Stimulated activated CD8-positive, alpha-beta memory T cell treated with anti-CD3 and anti-CD28 coated beads, Interleukin-15, amount 100 ng/mL, for 1 hour (primary cell): Measurements from ENCODE around the gene E2F7.
A peak's percentile ranks its signal among the peaks of the same experiment; 100 is the strongest.

Experiments used
- DNase-seq: peaks from one replicate; pipeline ENCODE4 v3.0.0-alpha.2; 2020; ENCODE audit warnings: low read depth

Gene E2F7

DNA sequence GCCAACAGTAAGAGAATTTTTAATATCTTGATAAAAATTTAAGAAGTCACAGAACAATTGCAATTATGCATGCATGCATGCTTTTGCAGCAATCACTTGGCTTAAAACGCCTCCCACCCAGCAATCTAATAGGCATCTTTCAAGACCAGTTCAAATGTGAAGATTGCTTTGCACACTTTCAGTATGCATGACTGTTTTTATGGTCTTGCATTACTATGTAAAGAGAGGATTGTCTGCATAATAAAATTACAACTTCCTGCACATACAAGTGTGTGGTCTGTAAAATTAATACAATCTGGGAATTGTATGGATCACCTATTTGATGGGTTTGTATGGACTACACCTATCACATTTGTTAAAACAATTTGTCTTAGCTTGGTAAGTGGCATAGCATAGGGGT is 48.8 kb downstream of the E2F7 start:
- no peak for DNase-seq

DNA sequence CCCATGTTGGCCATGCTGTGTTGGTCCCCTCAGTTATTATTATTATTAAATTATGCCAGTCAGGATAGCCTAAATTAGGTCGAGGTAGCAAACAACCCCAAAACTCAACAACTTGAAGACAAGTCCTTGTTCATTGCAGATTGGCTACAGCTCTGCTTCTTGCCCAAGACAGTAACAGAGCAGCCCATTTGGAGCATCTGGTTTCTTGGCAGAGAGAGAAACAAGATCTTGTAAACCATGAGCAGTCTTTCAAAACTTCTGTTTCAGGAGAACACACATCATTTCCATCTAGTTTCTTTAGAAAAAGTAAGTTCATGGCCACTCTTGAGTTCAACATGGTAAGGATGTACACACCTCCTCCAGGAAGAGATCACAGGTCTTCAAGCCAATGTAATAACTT is 52.3 kb downstream of the E2F7 start:
- no peak for DNase-seq

DNA sequence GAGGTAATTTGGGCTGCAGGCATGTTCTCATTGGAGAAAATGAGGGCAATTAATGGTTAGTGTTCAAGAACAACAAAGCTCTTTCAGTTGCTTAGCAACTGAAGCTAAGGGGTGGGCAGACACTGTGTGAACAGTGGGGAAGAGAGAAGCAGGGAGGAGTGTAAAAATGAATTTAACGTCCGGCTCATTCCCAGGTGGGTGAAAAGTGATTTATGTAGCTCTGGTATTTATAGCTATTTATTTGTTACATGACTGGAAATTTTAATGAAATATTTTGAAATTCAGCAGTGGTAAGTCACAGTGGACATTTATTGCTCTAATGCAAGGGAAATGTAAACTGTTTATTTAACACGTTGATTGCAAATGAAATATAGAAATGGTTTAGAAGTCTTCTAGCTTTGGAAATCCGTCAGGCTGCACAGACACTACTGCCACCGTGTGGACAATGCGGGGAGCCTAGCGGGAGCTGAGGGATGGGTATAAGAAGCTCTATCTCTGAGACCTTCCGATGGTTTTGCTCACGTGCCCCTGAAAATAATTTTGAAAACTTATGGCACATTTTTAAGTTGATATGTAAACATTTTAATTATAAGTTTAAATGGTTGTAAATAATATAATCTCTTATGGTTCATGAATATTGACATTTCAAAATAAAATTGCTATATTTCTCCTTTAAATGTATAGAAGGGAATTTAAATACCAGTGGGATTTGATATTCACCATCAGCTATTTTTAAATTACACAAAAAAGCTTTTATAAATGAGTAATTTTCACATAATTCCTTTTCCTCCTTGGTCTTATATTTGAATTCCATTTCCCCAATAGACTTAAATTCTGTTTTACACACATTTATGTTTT is 54.4 kb downstream of the E2F7 start:
- peak; percentile 34 for DNase-seq

DNA sequence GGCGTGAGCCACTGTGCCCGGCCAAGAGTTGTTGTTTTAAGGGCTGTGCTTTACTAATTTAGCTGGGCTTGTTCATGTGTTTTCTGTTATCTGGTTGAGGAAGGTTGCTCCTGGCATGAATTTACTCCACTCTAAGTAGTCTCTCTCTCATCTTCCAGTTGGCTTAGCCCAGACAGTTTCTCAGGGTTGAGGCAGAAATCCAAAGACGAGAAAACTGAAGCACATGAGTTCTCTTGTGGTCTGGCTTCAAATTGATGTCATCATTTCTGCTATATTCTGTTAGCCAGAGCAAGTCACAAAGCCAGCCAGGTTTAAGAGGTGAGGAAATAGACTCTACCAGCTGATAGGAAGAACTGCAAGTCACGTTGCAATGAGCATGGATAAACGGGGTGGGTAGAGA is 57.9 kb downstream of the E2F7 start:
- no peak for DNase-seq

DNA sequence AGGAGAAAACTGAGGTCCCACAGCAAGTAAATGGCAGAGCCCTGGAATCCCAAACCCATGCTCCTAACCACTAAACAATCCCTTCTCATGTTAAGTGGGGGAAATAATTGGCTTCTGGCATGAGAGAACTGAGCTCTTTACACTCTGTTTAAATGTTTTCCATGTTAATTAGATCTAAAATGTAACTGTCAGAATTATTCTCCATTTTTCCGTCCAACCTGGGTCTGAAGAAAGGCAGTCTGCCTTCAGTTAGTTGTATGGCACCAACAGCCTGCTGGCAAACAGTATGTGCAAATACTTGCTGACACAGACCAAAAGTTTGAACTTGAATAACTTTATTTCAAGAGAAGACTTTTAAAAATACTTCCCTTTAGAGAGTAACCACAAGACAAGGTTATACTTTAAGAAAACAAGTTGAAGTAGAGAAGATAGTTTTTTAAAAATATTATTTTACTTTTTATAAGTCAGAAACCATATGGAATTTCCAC is 59.7 kb downstream of the E2F7 start:
- no peak for DNase-seq

DNA sequence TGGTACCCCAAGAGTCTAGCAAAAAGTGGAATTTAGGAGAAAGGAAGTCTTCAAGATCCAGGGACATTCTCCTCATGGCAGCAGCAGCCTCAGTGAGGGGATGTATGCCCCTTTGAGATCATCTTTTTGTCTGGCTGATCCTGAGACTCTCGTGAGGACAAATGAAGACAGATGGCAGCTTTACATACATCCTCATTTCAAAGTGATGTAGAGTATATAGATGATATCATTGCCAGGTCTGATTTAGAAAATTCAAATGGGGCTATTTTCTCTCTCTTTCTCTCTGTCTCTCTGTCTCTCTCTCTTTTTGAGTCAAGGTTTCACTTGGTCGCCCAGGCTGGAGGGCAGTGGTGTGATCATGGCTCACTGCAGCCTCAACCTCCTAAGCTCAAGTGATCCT is 61.5 kb downstream of the E2F7 start:
- DNase-seq = no peak

DNA sequence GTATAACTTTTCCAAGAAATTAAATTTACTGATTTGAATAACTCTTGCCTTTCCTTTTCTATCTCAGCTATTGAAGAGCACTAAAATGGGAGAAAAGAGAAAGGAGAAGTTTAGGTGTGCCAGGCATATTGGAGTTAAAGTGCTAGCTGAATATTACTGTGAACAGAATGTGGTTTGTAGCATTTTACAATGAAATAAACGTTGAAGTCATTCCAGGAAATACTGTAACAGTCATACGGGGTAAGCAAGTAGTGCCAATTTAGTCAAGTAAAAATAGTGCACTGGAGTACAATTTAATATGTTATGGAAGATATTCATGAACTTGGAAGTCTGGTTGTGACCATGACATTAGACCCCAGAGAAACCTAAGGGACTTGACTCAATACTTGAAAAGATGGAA is 62.1 kb downstream of the E2F7 start:
- DNase-seq = no peak

DNA sequence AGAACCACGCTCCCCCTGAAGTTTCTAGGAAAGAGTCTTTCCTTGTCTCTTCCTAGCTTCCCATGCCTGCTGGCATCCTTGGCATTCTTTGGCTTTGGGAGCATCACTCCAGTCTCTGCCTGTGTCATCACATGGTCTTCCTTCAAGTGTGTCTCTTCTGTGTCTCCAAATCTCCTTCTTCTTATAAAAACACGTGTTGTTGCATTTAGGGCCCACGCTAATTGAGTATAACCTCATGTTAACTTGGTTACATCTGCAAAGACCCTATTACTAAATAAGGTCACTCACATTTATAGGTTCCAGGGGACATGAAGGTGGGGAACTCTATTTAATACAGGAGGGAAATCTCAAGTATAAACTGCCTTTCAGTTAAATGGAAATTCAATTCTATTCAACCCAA is 63.0 kb downstream of the E2F7 start:
- DNase-seq = no peak

DNA sequence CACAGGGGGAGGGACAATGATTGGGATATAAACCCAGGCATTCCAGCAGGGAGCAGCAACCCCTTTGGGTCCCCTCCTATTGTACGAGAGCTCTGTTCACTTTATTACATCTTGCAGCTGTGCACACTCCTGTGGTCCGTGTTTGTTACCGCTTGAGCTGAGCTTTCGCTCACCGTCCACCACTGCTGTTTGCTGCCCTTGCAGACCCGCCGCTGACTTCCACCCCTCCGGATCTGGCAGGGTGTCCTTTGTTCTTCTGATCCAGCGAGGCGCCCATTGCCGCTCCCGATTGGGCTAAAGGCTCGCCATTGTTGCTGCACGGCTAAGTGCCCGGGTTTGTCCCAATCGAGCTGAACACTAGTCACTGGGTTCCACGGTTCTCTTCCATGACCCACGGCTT is 64.1 kb downstream of the E2F7 start:
- no peak for DNase-seq

DNA sequence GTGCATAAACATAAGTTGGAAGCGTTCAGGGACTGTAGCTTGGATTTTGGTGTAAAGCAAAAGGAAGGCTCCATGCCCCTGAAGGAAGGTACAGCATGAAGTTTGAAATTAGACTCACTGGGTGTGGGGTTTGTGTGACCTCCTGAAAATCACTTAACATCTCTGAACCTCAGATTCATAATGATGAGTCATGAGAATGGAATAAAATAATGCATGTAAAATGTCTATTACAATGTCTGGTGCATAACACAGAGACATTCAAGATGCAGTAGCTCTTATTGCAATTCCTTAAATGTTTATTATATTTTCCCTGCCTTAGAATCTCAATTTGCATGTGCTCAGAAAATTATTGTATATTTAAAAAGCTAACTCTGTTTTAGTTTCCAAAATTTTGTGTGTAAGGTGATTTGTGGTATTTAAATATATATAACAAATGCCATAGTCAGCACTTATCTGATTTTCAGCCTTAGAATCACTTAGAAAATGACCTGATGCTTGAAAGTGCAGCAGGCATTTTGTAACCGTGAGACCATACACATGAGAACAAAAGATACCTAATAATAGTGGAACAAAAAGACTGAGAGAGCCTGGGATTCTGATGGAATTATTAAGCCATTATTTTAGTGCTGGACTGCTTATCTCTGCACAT is 66.3 kb downstream of the E2F7 start:
- no peak for DNase-seq

DNA sequence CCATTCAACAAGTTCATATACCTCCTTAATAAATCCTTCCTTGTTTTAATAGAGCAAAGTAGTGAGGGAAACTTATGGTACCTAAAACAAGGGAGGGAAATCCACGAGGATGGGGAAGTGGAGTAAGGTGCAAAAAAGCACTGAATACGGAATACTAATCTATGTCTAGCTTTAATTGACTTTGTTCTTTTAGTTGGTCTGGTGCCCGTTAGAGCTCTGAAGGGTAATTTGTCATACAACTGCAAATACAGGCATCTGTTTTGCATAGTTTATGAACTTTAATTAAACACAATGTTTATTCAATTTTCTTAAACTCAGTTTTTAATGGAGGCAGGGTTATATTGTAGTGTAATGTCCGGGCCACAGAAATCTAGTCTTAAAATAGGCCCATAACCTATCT is 67.0 kb downstream of the E2F7 start:
- no peak for DNase-seq

DNA sequence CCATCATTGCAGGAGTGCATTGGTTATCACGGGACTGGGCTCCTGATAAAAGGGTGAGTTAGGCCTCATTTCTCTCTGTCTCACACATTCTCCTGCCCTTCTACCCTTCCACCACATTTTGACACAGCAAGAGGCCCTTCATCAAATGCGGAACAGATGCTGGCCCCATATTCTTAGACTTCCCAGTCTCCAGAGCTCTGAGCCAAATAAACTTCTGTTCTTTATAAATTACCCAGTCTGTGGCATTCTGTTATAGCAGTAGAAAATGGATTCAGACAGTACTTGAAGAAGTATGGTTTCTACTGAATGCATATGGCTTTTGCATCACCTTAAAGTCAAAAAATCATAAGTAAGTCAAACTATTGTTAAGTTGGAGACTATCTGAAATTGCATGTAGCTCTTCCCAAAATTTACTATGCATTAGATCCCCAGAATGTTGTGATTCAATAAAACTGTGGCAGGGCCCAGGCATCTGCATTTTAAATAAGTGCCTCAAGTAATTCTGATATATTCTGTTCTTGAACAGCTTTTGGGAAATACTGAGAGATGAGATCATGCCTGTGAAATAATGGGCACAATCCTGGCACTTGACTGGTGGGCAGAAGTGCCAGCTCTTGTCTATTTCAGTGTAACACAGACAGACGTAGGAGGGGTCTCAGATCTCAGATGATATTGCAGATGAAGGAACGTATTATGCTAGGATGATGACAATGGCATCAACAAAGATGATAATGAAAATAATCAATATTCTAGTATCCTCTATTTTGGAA is 68.2 kb downstream of the E2F7 start:
- DNase-seq = no peak

DNA sequence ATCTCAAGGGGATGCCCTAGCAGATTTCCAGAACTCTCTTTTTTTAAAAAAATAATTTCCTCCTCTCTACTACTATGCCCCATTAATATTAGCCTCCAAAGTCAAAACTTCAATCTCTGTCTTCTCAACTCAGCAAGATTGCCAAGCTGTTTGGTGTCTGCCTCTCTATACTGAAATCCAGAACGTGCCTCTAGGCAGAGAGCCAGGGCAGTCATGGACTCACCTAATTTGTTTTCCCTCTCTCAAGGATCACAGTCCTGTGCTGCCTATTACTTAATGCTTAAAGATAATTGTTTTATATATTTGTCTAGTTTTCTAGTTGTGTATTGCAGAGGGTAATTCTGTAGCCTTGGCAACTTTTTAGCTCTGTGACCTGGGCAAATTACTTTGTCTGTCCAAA is 74.7 kb downstream of the E2F7 start:
- no peak for DNase-seq

DNA sequence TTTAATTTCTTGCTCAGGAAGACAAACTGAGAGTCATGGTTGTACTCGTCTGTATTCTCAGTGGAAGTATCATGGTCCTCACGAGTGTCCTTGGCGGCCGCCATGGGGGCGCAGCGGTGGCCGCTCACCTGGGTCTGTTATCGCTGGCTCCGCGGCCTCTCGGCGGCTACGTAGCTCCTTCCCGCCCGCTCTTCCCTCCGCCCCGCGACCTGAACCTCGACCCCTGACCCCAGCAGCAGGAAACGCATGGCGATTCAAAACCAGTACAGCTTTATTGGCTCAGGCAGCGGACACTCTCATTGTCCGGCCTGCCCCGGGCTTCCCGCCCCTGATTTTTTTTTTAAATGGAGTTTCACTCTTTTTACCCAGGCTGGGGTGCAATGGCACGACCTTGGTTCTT is 80.8 kb downstream of the E2F7 start:
- DNase-seq = no peak

DNA sequence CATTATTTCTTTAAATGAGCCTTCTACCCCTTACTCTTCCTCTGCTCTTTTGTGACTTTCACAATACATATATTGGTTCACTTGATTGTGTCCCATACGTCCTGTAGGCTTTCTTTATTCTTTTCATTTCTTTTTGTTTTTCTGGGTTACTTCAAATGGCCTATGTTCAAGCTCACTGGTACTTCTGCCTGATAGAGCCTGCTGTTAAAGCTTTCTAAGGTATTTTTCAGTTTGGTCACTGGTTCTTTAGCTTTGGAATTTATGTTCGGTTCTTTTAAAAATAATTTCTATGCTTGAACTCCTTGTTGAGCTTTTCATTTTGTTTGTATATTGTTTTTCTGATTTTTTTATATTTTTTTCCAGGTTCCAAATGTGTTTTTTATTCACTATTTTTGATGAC is 81.9 kb downstream of the E2F7 start:
- no peak for DNase-seq

DNA sequence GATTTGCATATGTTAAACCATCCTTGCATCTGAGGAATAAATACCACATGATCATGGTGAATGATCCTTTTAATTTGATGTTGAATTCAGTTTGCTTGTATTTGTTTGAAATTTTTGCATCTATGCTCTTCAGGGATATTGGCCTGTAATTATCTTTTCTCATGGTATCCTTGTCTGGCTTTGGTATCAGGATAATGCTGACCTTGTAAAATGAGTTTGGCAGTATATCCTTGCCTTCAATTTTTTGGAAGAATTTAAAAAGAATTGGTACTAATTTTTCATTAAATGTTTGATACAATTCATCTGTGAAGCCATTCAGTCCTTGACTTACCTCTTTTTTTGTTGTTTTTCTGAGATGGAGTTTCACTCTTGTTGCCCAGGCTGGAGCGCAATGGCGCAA is 85.2 kb downstream of the E2F7 start:
- no peak for DNase-seq

DNA sequence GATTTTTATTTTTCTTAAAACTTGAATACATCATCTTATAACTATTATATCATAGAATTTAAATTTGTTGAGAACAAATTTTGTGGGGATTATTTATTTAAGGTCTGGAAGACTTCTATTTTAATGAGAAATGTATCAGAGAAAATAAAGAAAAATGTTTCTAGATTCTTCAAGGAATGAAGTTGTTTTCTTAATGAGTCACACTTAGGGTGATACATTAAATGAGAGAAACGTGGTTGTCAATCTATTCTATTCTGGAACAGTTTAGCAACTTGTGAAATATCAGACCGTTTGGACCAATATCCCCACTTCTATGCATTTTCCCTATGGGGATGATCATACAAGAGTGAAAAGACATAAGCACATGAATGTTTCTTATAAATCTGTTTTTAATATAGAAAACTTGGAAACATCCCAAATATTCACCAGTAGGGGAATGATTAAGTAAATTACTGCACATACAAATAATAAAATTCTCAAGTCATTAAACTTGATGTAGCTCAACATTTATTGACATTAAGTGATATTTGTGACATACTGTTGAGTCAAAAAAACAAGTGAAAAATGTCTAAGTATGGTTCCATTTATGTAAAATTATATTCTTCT is 88.5 kb downstream of the E2F7 start:
- DNase-seq = no peak
